WTC11 (cell line): ENCODE measurements around the gene KEL. TPM values are rescaled to one million over a fixed set of nuclear protein-coding genes. Genes with fewer than 3 reads are reported as not detected.

Experiments
- ATAC-seq: fragments of 200-7000 bp; cut with Tn5 transposase; 2 replicates; pipeline ENCODE4 v1.10.0; 2021; ENCODE audit warnings: mild to moderate bottlenecking, moderate library complexity
- CTCF ChIA-PET: fragments of 300-600 bp; sonication (Branson Sonifier 250); formaldehyde crosslinking; loops from one replicate; lab custom pipeline; 2021; ENCODE audit warnings: antibody characterized with exemption; lab: Charles Lee
- POLR2A ChIA-PET: fragments of 350-600 bp; sonication (Branson Sonifier 250); formaldehyde crosslinking; loops from one replicate; lab custom pipeline; 2021; ENCODE audit warnings: antibody characterized with exemption; lab: Charles Lee
- DNase-seq: peaks from one replicate; pipeline ENCODE4 v3.0.0; 2021; ENCODE audit warnings: low spot score
- H3K27ac Mint-ChIP-seq: 2 replicates; pipeline ENCODE4 v1.8.0; 2021; ENCODE audit warnings: mixed read lengths
- H3K27me3 Mint-ChIP-seq: 2 replicates; pipeline ENCODE4 v1.8.0; 2021; ENCODE audit warnings: low read depth, mild to moderate bottlenecking, moderate library complexity, mixed read lengths
- H3K36me3 Mint-ChIP-seq: 2 replicates; pipeline ENCODE4 v1.8.0; 2021; ENCODE audit warnings: mixed read lengths
- H3K4me1 Mint-ChIP-seq: 2 replicates; pipeline ENCODE4 v1.8.0; 2022; ENCODE audit warnings: mixed read lengths
- H3K4me3 Mint-ChIP-seq: 2 replicates; pipeline ENCODE4 v1.8.0; 2021; ENCODE audit warnings: mild to moderate bottlenecking, moderate library complexity, mixed read lengths
- H3K9me3 Mint-ChIP-seq: 2 replicates; pipeline ENCODE4 v1.8.0; 2021; ENCODE audit warnings: mixed read lengths
- ATF2 ChIP-seq: sonication (generic); formaldehyde crosslinking; IDR thresholded peaks from 2 replicates; pipeline ENCODE4 v1.8.1; 2022; ENCODE audit warnings: low read depth, missing genetic modification reagents, borderline replicate concordance
- CDX4 ChIP-seq: fragments of 250-450 bp; sonication (Bioruptor Pico); IDR thresholded peaks from 2 replicates; pipeline ENCODE4 v1.9.0; 2021; ENCODE audit warnings: moderate library complexity, mild to moderate bottlenecking, inconsistent platforms, borderline replicate concordance
- CREM ChIP-seq: sonication (generic); formaldehyde crosslinking; IDR thresholded peaks from 2 replicates; pipeline ENCODE4 v1.8.1; 2022; ENCODE audit warnings: mild to moderate bottlenecking, missing genetic modification reagents, moderate library complexity
- E2F5 ChIP-seq: sonication (generic); formaldehyde crosslinking; IDR thresholded peaks from 2 replicates; pipeline ENCODE4 v1.8.1; 2022; ENCODE audit warnings: mild to moderate bottlenecking, moderate library complexity, missing genetic modification reagents
- EMX1 ChIP-seq: fragments of 250-450 bp; sonication (Bioruptor Pico); IDR thresholded peaks from 2 replicates; pipeline ENCODE4 v1.8.0; 2021; ENCODE audit warnings: mild to moderate bottlenecking
- ETV6 ChIP-seq: sonication (generic); formaldehyde crosslinking; IDR thresholded peaks from 2 replicates; pipeline ENCODE4 v1.8.1; 2022; ENCODE audit warnings: mild to moderate bottlenecking, missing genetic modification reagents
- FOXK1 ChIP-seq: sonication (generic); formaldehyde crosslinking; IDR thresholded peaks from 2 replicates; pipeline ENCODE4 v1.8.0; 2022; ENCODE audit warnings: mild to moderate bottlenecking, moderate library complexity, missing genetic modification reagents
- IRF1 ChIP-seq: sonication (generic); formaldehyde crosslinking; IDR thresholded peaks from 2 replicates; pipeline ENCODE4 v1.8.0; 2023; ENCODE audit warnings: missing genetic modification reagents
- KAT7 ChIP-seq: sonication (generic); formaldehyde crosslinking; IDR thresholded peaks from 2 replicates; pipeline ENCODE4 v1.8.1; 2023; ENCODE audit warnings: missing genetic modification reagents, mild to moderate bottlenecking, borderline replicate concordance
- NR1H2 ChIP-seq: sonication (generic); formaldehyde crosslinking; IDR thresholded peaks from 2 replicates; pipeline ENCODE4 v1.9.0; 2021; ENCODE audit warnings: mild to moderate bottlenecking, moderate library complexity, missing genetic modification reagents
- SOX15 ChIP-seq: fragments of 250-450 bp; sonication (Bioruptor Pico); IDR thresholded peaks from 2 replicates; pipeline ENCODE4 v1.9.0; 2021; ENCODE audit warnings: mild to moderate bottlenecking
- SP1 ChIP-seq: sonication (generic); formaldehyde crosslinking; conservative IDR thresholded peaks from 2 replicates; pipeline ENCODE4 v1.8.1; 2022; ENCODE audit warnings: missing genetic modification reagents
- TCF7 ChIP-seq: sonication (generic); formaldehyde crosslinking; IDR thresholded peaks from 2 replicates; pipeline ENCODE4 v1.8.0; 2022; ENCODE audit warnings: mild to moderate bottlenecking, low read depth, missing genetic modification reagents, moderate library complexity
- USF1 ChIP-seq: sonication (generic); formaldehyde crosslinking; IDR thresholded peaks from 2 replicates; pipeline ENCODE4 v1.8.0; 2022; ENCODE audit warnings: mild to moderate bottlenecking, missing genetic modification reagents
- ZNF138 ChIP-seq: sonication (generic); formaldehyde crosslinking; conservative IDR thresholded peaks from 2 replicates; pipeline ENCODE4 v1.8.1; 2022; ENCODE audit warnings: mild to moderate bottlenecking, moderate library complexity, missing genetic modification reagents
- ZNF281 ChIP-seq: sonication (generic); formaldehyde crosslinking; IDR thresholded peaks from 2 replicates; pipeline ENCODE4 v1.8.0; 2023; ENCODE audit warnings: mild to moderate bottlenecking, missing genetic modification reagents
- ZNF416 ChIP-seq: fragments of 250-450 bp; sonication (Bioruptor Pico); IDR thresholded peaks from 2 replicates; pipeline ENCODE4 v1.9.0; 2021; ENCODE audit warnings: mild to moderate bottlenecking, inconsistent platforms
- total RNA-seq: library from RNA; stranded (reverse); gene quantifications from 3 replicates; pipeline ENCODE4 v1.2.3, GENCODE V29; 2021

The KEL gene
- total RNA-seq, 1 experiment from 2014 or later = 0.87 TPM

GRCh38 chr7:142916508-142916907 is 45.7 kb downstream of the KEL start:
- no peaks in the 10 kb centered on the region for H3K27me3 Mint-ChIP-seq
- no peak for DNase-seq
- ATAC-seq = no peak
- CTCF ChIA-PET = interaction anchor here (0.7 to 1.9 kb wide), 7 partner anchors 9 to 1596 kb away, joined by 3 to 9 read pairs (median 3); no protein-coding TSS in a partner anchor
- no peaks in the 10 kb centered on the region for H3K36me3 Mint-ChIP-seq
- no peaks in the 10 kb centered on the region; the same call in 1 of the 2 replicates for H3K9me3 Mint-ChIP-seq
- no peak overlapping the region for H3K4me3 Mint-ChIP-seq
- no peak overlapping the region for H3K27ac Mint-ChIP-seq
- POLR2A ChIA-PET = interaction anchor here (0.7 kb wide), 1 partner anchor 47 kb away, joined by 4 read pairs; no protein-coding TSS in a partner anchor
- TF ChIP-seq ZNF138 (no peak), CDX4 (CRISPR knock-in tag) (no peak), SP1 (CRISPR knock-in tag) (no peak), CREM (CRISPR knock-in tag) (no peak), ZNF416 (no peak), KAT7 (CRISPR knock-in tag) (no peak), IRF1 (CRISPR knock-in tag) (no peak), EMX1 (CRISPR knock-in tag) (no peak), USF1 (CRISPR knock-in tag) (no peak), SOX15 (CRISPR knock-in tag) (no peak), ZNF281 (no peak)
- H3K4me1 Mint-ChIP-seq = 0 out of 2 replicates have a peak, but pooled peaks cover 2% of the 10 kb centered on the region

GRCh38 chr7:142915315-142915714 is 46.8 kb downstream of the KEL start:
- Mint-ChIP-seq H3K4me3 (no peak overlapping the region), H3K27ac (no peak overlapping the region), H3K36me3 (no peaks in the 10 kb centered on the region), H3K27me3 (no peaks in the 10 kb centered on the region), H3K4me1 (0 out of 2 replicates have a peak, but pooled peaks cover 2% of the 10 kb centered on the region)
- ChIA-PET CTCF (interaction anchor here (1.0 to 1.9 kb wide), 6 partner anchors 10 to 431 kb away, joined by 3 to 9 read pairs (median 3); no protein-coding TSS in a partner anchor), POLR2A (no interaction called here)
- peak; percentile 78 for ATAC-seq
- TF ChIP-seq TCF7 (CRISPR knock-in tag) = no peak
- TF ChIP-seq NR1H2 (CRISPR knock-in tag) = no peak
- TF ChIP-seq E2F5 (CRISPR knock-in tag) = no peak
- no peak for TF ChIP-seq ATF2
- no peak for TF ChIP-seq ZNF138
- TF ChIP-seq FOXK1 (CRISPR knock-in tag) = no peak
- TF ChIP-seq ETV6 (CRISPR knock-in tag) = no peak
- TF ChIP-seq, all 79 proteins: peak for 0
- no peaks in the 10 kb centered on the region; the same call in 1 of the 2 replicates for H3K9me3 Mint-ChIP-seq
- DNase-seq = no peak
